Activated B cell treated with CpG ODN at 0.5 μM for 24 hours (primary cell): ENCODE results near the gene MEOX1. TPM values are rescaled to one million over a fixed set of nuclear protein-coding genes. Genes with fewer than 3 reads are reported as not detected.

ENCODE experiments used
- ATAC-seq: fragments of 200-7000 bp; cut with Tn5 transposase; one replicate; pipeline ENCODE4 v1.10.0; 2021; ENCODE audit warnings: low read depth, mild to moderate bottlenecking, moderate library complexity
- CTCF ChIA-PET: fragments of 350-600 bp; sonication (Branson Sonifier 250); formaldehyde crosslinking; loops from one replicate; lab custom pipeline; 2021; ENCODE audit warnings: antibody characterized with exemption; lab: Charles Lee
- POLR2A ChIA-PET: fragments of 350-600 bp; sonication (Branson Sonifier 250); formaldehyde crosslinking; loops from one replicate; lab custom pipeline; 2021; ENCODE audit warnings: antibody characterized with exemption; lab: Charles Lee
- DNase-seq: peaks from one replicate; pipeline ENCODE4 v3.0.0; 2022
- H3K27ac Mint-ChIP-seq: one replicate; pipeline ENCODE4 v1.8.0; 2020; ENCODE audit warnings: mixed read lengths
- H3K27me3 Mint-ChIP-seq: one replicate; pipeline ENCODE4 v1.8.0; 2021; ENCODE audit warnings: mixed read lengths
- H3K36me3 Mint-ChIP-seq: one replicate; pipeline ENCODE4 v1.8.0; 2021; ENCODE audit warnings: low read depth, mixed read lengths
- H3K4me1 Mint-ChIP-seq: one replicate; pipeline ENCODE4 v1.8.0; 2021; ENCODE audit warnings: mixed read lengths
- H3K4me3 Mint-ChIP-seq: one replicate; pipeline ENCODE4 v1.8.0; 2020; ENCODE audit warnings: mild to moderate bottlenecking, mixed read lengths
- H3K9me3 Mint-ChIP-seq: one replicate; pipeline ENCODE4 v1.8.0; 2020; ENCODE audit warnings: mixed read lengths
- intact Hi-C: fragments of 100-400 bp; cut with micrococcal nuclease; formaldehyde crosslinking; loops from one replicate; pipeline ENCODE4 v1.15.1; 2024
- total RNA-seq: library from RNA; stranded (reverse); gene quantifications from 2 replicates; pipeline ENCODE4 v1.2.3, GENCODE V29; 2022
- TF ChIP-seq, protein P1 (sequence below): fragments of 200-600 bp; IDR thresholded peaks from one replicate; pipeline ENCODE4 v1.8.0; 2022; ENCODE audit warnings: antibody characterized with exemption, mild to moderate bottlenecking

The MEOX1 gene
- total RNA-seq, 1 donor from 2014 or later, result not detected

DNA sequence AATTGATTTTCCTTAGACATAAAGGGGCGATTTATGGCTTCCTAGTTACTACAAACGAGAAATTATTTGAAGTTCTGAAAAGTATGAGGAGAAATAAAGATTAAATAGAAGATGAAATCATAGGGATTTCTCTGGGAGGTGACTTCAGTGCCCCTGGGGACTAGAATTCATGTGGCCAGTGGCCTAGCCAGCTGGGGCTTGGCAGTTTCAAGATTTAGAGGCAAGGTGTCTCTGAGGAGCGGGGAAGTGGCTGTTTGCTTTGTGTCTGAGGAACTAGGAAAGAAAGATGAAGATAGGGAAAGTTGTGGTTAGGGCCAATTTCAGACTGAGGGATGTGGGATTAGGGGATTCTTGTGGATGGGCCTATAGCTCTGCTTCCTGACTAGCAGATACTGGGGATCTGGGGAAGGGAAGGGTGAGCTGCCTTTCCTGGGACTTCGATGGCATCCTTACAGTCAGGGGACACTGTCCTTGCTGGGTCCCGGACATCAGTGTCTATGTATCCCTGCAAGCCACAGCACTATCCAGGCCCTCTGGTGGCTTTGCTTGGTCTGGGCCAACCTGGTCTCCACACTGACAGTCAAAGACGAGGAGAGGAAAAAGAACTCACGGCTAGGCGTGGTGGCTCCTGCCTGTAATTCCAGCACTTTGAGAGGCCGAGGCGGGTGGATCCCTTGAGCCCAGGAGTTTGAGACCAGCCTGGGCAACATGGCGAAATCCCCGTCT lies 22.4 kb upstream of the MEOX1 start:
- intact Hi-C loops, result no loop called here
- TF ChIP-seq, protein P1, sequence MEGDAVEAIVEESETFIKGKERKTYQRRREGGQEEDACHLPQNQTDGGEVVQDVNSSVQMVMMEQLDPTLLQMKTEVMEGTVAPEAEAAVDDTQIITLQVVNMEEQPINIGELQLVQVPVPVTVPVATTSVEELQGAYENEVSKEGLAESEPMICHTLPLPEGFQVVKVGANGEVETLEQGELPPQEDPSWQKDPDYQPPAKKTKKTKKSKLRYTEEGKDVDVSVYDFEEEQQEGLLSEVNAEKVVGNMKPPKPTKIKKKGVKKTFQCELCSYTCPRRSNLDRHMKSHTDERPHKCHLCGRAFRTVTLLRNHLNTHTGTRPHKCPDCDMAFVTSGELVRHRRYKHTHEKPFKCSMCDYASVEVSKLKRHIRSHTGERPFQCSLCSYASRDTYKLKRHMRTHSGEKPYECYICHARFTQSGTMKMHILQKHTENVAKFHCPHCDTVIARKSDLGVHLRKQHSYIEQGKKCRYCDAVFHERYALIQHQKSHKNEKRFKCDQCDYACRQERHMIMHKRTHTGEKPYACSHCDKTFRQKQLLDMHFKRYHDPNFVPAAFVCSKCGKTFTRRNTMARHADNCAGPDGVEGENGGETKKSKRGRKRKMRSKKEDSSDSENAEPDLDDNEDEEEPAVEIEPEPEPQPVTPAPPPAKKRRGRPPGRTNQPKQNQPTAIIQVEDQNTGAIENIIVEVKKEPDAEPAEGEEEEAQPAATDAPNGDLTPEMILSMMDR, result no peak
- Mint-ChIP-seq H3K27me3 (peaks cover 7% of the 10 kb centered on the region), H3K4me1 (no peaks in the 10 kb centered on the region), H3K36me3 (no peaks in the 10 kb centered on the region), H3K9me3 (no peaks in the 10 kb centered on the region), H3K27ac (no peak overlapping the region), H3K4me3 (no peak overlapping the region)
- no peak for ATAC-seq
- CTCF ChIA-PET, result interaction anchor here (1.0 to 2.1 kb wide), 2 partner anchors 11 to 107 kb away, joined by 3 to 7 read pairs; no protein-coding TSS in a partner anchor
- POLR2A ChIA-PET, result no interaction called here
- DNase-seq, result no peak

DNA sequence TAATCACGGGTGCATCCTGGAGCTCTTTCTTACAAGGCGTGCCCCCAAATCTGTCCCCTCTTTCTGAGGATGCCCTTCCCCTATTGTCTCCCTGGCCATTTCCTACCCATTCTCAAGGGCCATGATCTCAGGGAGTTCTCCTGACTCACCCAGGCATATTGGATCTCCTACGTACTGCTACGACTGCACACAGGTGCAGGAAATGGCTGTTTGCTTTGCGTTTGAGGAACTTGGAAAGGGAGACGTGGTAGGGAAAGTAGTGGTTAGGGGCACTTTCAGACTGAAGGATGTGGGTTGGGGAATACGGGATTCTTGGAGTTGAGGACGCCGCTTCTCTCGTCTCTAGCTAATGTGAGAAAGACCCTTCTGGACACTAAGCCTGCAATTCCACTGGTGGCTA lies 18.7 kb upstream of the MEOX1 start:
- intact Hi-C loops, result no loop called here
- peaks cover 9% of the 10 kb centered on the region for H3K27me3 Mint-ChIP-seq
- no peak overlapping the region for H3K4me3 Mint-ChIP-seq
- no peak overlapping the region for H3K27ac Mint-ChIP-seq
- H3K36me3 Mint-ChIP-seq, result no peaks in the 10 kb centered on the region
- H3K4me1 Mint-ChIP-seq, result peaks cover 5% of the 10 kb centered on the region
- ChIA-PET POLR2A (no interaction called here), CTCF (no interaction called here)
- TF ChIP-seq, protein P1, result no peak
- no peak for ATAC-seq
- no peaks in the 10 kb centered on the region for H3K9me3 Mint-ChIP-seq
- no peak for DNase-seq

DNA sequence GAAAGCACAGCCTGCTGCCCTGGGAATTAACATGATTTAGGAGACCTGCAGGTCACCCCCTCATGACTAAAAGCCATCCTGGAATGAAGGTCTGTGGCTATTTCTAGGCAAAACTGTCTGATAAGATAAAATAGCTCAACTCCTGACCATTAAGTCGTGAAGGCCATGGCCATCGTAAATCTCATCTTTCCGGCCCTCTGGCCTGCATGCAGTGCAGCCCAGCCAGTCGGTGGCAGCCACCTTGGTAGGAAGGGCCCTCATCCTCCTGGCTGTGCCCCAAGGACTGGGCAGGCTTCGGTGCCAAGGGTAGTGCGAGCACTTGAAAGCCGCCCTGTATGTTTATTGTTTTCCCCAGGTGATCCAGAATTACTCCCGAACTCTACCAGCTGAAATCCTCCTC lies 18.2 kb upstream of the MEOX1 start:
- CTCF ChIA-PET, result no interaction called here
- Mint-ChIP-seq H3K27ac (no peak overlapping the region), H3K9me3 (no peaks in the 10 kb centered on the region), H3K27me3 (peaks cover 9% of the 10 kb centered on the region), H3K36me3 (no peaks in the 10 kb centered on the region), H3K4me3 (no peak overlapping the region), H3K4me1 (peaks cover 5% of the 10 kb centered on the region)
- TF ChIP-seq, protein P1, result no peak
- ATAC-seq (no peak), DNase-seq (no peak)
- intact Hi-C loops, result no loop called here
- POLR2A ChIA-PET, result no interaction called here

DNA sequence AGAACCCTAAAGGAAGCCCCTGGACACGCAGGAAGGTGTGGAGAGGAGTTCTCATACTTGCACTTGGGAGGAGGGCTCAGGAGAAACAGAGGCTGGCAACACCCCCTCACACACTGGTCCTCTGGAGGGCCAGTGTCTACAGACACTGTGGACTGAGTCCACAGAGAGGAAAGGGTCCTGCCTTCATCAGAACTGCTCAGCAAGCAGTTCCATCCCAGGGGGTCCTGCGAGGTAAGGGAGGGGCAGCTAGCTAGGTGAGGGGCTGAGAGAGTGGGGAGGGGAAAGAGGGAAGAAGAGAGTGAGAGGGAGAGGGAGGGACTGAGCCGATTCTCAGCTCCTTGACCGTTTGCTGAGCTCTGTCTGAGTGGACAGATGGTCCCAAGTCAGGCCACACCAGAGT lies 17.7 kb upstream of the MEOX1 start:
- H3K4me1 Mint-ChIP-seq, result peaks cover 5% of the 10 kb centered on the region
- no peaks in the 10 kb centered on the region for H3K36me3 Mint-ChIP-seq
- no peak overlapping the region for H3K4me3 Mint-ChIP-seq
- H3K27me3 Mint-ChIP-seq, result peaks cover 9% of the 10 kb centered on the region
- POLR2A ChIA-PET, result no interaction called here
- H3K9me3 Mint-ChIP-seq, result no peaks in the 10 kb centered on the region
- TF ChIP-seq, protein P1, result no peak
- CTCF ChIA-PET, result no interaction called here
- intact Hi-C loops, result no loop called here
- ATAC-seq, result no peak
- no peak overlapping the region for H3K27ac Mint-ChIP-seq
- no peak for DNase-seq

DNA sequence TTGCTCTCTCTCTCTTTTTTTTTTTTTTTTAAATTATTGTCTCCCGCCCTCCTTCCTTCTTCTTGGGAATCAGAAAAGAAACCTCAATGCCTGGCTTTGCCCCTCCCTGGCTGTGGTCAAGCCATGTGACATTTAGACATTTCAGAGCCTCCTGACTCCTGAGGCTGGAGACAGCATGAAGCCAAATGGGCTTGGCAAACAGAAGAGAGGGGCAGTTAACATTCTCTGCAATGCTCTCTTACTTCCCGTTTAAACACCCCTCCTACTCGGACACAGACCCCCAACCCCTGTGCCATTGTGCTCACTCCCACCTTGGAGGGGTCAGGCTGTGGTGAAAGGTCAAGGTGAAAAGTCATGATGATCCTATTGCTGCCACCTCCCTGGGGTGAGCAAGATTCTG lies 14.7 kb upstream of the MEOX1 start:
- ATAC-seq (no peak), DNase-seq (no peak)
- peaks cover 7% of the 10 kb centered on the region for H3K4me1 Mint-ChIP-seq
- no peak overlapping the region for H3K4me3 Mint-ChIP-seq
- ChIA-PET CTCF (interaction anchor here (1.2 kb wide), 1 partner anchor 90 kb away, joined by 3 read pairs; no protein-coding TSS in a partner anchor), POLR2A (no interaction called here)
- peaks cover 9% of the 10 kb centered on the region for H3K27me3 Mint-ChIP-seq
- TF ChIP-seq, protein P1, result no peak
- no peaks in the 10 kb centered on the region for H3K9me3 Mint-ChIP-seq
- H3K36me3 Mint-ChIP-seq, result no peaks in the 10 kb centered on the region
- intact Hi-C loops, result no loop called here
- H3K27ac Mint-ChIP-seq, result no peak overlapping the region
